Esophagus muscularis mucosa (tissue), 4 donors: ENCODE measurements around the gene COMMD4. TPM values are rescaled to one million over a fixed set of nuclear protein-coding genes. Genes with fewer than 3 reads are reported as not detected.
"Not testable (repeated sequence)": the region's sequence is repeated elsewhere in the genome, so short reads cannot be mapped to it uniquely, and the experiment has no call there.

Experiments used
- DNase-seq: peaks from one replicate; pipeline ENCODE4 v3.0.0-alpha.2; 2017; ENCODE audit errors: extremely low spot score
- H3K27ac ChIP-seq, 4 donors: fragments of 200-600 bp; sonication (generic); replicated peaks in 1 of 4; 1 replicate in 3 of 4; 2 replicates in 1 of 4; pipeline ENCODE4 v1.5.1; 2016 to 2019; ENCODE audit warnings: mild to moderate bottlenecking in 1 of 4
- H3K27me3 ChIP-seq, 4 donors: fragments of 200-600 bp; sonication (generic); one replicate each; pipeline versions ENCODE4 v1.5.1 to v1.6.0; 2016 to 2019
- H3K36me3 ChIP-seq, 4 donors: fragments of 200-600 bp; sonication (generic); one replicate each; pipeline ENCODE4 v1.5.1; 2016 to 2019
- H3K4me1 ChIP-seq, 4 donors: fragments of 200-600 bp; sonication (generic); one replicate each; pipeline ENCODE4 v1.5.1; 2016 to 2019
- H3K4me3 ChIP-seq, 4 donors: fragments of 200-600 bp; sonication (generic); 1 replicate in 2 of 4; 2 replicates in 2 of 4; pipeline ENCODE4 v1.5.1; 2016 to 2019; ENCODE audit warnings: mild to moderate bottlenecking in 4 of 4, moderate library complexity in 1 of 4
- H3K9me3 ChIP-seq, 4 donors: fragments of 200-600 bp; sonication (generic); 1 replicate in 3 of 4; 2 replicates in 1 of 4; pipeline ENCODE4 v1.5.1; 2016 to 2019
- EP300 ChIP-seq: sonication (generic); formaldehyde crosslinking; IDR thresholded peaks from one replicate; pipeline ENCODE4 v1.6.1; 2017; ENCODE audit warnings: antibody characterized with exemption
- POLR2A ChIP-seq: fragments of 450-650 bp; IDR thresholded peaks from one replicate; pipeline ENCODE4 v1.6.1; 2017; ENCODE audit warnings: antibody characterized with exemption, moderate library complexity, mild to moderate bottlenecking, low read depth
- POLR2AphosphoS5 ChIP-seq, 2 donors: sonication (generic); formaldehyde crosslinking; IDR thresholded peaks; one replicate each; pipeline ENCODE4 v1.6.1; 2017; ENCODE audit warnings: antibody characterized with exemption in 2 of 2
- WGBS: methylation state at CpG from one replicate; pipeline ENCODE4 v1.1.5; 2018; 5-methylcytosine and 5-hydroxymethylcytosine counted together
- intact Hi-C: fragments of 100-400 bp; cut with DNase I; formaldehyde crosslinking; loops from one replicate; pipeline ENCODE4 v1.15.1; 2023
- total RNA-seq, 4 donors: library from RNA; depleted of rRNA; stranded (reverse); fragments of >200 nt; gene quantifications; one replicate each; pipeline versions ENCODE4 v1.1.0 to v1.2.1, GENCODE V29; 2016
- TF ChIP-seq, protein P1 (sequence below), 3 experiments: fragments of 200-600 bp in 2 of 3; fragments of 450-650 bp in 1 of 3; sonication (generic) in 2 of 3; IDR thresholded peaks; one replicate each; pipeline ENCODE4 v1.5.1; 2017 to 2019; ENCODE audit warnings: antibody characterized with exemption in 3 of 3, mild to moderate bottlenecking in 2 of 3, moderate library complexity in 1 of 3

The COMMD4 gene
- total RNA-seq, 4 donors from 2014 or later, result 32.0 to 73.0 (median 50.6) TPM

DNA sequence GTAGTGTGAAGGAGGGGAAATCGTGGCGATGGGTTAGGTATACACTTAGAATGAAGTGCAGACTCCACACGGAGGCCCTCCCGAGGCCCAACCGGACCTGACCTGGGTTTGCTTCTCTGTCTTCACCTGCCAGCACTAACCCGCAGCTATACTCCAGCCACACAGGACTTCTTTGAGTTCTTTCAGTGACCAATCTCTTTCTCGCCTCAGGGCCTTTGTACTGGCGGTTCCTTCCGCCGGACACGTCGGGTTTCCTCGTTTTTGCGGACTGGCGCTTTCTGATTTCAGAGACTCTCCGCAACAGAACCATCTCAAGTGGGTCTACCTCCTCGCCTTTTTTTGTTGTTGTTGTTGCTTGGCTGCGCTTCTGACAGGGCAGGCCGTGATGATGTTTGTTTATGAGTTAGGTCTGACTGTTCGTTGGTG lies 10.9 kb downstream of the COMMD4 start, which contains the start of gene NEIL1:
Gene NEIL1 (plus strand): TSS at position 244 of the 426 bp plus-strand sequence. CDS start 1,867 bp downstream, outside the sequence.
- no peak for TF ChIP-seq POLR2A
- TF ChIP-seq POLR2AphosphoS5 (IDR thresholded peaks at IDR 0.05), result no peak
- TF ChIP-seq EP300, result no peak
- TF ChIP-seq, protein P1, sequence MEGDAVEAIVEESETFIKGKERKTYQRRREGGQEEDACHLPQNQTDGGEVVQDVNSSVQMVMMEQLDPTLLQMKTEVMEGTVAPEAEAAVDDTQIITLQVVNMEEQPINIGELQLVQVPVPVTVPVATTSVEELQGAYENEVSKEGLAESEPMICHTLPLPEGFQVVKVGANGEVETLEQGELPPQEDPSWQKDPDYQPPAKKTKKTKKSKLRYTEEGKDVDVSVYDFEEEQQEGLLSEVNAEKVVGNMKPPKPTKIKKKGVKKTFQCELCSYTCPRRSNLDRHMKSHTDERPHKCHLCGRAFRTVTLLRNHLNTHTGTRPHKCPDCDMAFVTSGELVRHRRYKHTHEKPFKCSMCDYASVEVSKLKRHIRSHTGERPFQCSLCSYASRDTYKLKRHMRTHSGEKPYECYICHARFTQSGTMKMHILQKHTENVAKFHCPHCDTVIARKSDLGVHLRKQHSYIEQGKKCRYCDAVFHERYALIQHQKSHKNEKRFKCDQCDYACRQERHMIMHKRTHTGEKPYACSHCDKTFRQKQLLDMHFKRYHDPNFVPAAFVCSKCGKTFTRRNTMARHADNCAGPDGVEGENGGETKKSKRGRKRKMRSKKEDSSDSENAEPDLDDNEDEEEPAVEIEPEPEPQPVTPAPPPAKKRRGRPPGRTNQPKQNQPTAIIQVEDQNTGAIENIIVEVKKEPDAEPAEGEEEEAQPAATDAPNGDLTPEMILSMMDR (IDR thresholded peaks at IDR 0.05), result no peak
- Histone ChIP-seq H3K9me3 (no peaks in the 10 kb centered on the region), H3K27me3 (no peaks in the 10 kb centered on the region), H3K4me1 (peaks cover 11 to 35% (median 31%) of the 10 kb centered on the region in 4 donors), H3K27ac (peak within 1 kb of the TSS; percentile 67 to 80 (median 76)), H3K4me3 (peak within 1 kb of the TSS; percentile 88 to 97 (median 92)), H3K36me3 (no peaks in the 10 kb centered on the region)
- DNase-seq, result no peak
- intact Hi-C loops, result no loop called here
- 47% methylated on average over 20 of the region's 20 CpGs for WGBS

DNA sequence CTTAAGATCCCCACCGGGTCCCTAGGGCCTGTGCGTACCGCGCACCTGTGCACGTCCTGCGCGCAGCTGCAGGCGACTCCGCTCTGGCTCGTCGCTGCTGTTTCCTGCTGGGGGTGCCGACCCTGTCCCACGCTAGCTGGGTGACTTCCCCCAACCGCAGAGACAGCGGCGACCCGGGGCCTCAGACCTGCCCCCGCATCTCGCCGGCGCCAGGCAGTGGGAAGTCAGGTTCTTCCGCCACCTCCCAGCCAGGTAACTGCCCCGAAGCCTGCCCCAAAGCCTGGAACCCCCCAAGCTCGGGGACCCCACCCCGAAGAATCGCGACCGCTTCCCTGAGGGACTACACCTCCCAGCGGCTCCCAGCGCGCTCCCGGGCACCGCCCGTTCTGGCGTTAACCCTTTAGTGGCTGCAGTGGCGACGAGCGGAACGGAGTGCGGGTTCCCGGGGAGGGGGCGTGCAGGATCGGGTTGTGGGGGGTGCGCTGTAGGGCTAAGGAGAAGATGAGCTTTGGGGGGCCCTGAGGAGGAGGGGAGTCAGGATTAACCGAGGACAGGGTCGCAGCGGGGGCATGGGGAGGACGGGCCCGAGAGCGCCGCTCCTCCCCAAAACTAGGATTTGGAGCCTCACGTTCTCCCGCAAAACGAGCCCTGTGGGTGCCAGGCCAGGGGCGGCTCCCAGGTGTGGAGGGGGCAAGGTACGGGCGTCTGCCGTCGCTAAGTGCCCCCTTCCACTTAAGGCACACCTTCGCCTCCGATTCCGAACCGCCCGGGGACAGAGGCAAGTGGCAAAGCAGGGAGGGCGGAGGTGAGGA lies 11.6 kb downstream of the COMMD4 start:
- TF ChIP-seq POLR2AphosphoS5 (IDR thresholded peaks at IDR 0.05), result peak in 1 of 2 donors; percentile 43
- TF ChIP-seq EP300, result no peak
- TF ChIP-seq POLR2A, result no peak
- Histone ChIP-seq H3K36me3 (no peaks in the 10 kb centered on the region), H3K27me3 (no peaks in the 10 kb centered on the region), H3K4me3 (peak overlapping the region; percentile 88 to 97 (median 92)), H3K4me1 (peaks cover 11 to 35% (median 31%) of the 10 kb centered on the region in 4 donors), H3K27ac (peak overlapping the region; percentile 67 to 80 (median 76)), H3K9me3 (no peaks in the 10 kb centered on the region)
- intact Hi-C loops, result no loop called here
- DNase-seq, result no peak
- 0% methylated on average over 9 of the region's 65 CpGs for WGBS

DNA sequence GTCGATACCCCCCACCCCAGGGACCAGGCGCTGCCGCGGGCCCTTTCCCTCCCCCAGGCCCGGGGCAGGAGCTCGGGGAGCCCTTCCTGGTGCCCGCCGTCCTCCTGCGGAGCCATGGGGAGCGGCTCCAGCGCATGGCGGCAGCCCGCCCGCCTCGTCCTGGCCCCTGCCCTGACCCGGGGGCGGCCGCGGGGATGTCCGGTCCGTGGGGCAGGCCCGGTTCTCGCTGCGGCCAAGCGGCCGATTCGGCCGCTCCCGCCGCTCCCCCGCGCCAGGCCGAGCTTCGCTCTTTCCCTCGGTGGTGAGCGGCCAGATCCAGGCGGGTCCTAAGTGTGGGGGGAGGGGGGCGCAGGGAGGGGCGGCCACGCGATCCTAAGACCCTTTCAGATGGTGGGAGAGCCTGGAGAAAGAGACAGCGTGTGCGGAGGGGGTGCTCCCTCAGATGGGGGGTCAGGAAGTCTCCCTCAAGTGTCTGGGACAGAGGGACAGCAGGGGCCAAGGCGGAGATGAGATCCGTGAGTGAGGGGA lies 12.2 kb downstream of the COMMD4 start:
- Histone ChIP-seq H3K4me1 (peaks cover 11 to 35% (median 31%) of the 10 kb centered on the region in 4 donors), H3K27me3 (no peaks in the 10 kb centered on the region), H3K27ac (peak overlapping the region; percentile 67 to 80 (median 76)), H3K9me3 (no peaks in the 10 kb centered on the region), H3K36me3 (no peaks in the 10 kb centered on the region), H3K4me3 (peak overlapping the region; percentile 88 to 97 (median 92))
- no peak for DNase-seq
- no peak for TF ChIP-seq POLR2AphosphoS5 (IDR thresholded peaks at IDR 0.05)
- no peak for TF ChIP-seq POLR2A
- no peak for TF ChIP-seq EP300
- intact Hi-C loops, result no loop called here
- WGBS, result 2% methylated on average over 8 of the region's 45 CpGs

DNA sequence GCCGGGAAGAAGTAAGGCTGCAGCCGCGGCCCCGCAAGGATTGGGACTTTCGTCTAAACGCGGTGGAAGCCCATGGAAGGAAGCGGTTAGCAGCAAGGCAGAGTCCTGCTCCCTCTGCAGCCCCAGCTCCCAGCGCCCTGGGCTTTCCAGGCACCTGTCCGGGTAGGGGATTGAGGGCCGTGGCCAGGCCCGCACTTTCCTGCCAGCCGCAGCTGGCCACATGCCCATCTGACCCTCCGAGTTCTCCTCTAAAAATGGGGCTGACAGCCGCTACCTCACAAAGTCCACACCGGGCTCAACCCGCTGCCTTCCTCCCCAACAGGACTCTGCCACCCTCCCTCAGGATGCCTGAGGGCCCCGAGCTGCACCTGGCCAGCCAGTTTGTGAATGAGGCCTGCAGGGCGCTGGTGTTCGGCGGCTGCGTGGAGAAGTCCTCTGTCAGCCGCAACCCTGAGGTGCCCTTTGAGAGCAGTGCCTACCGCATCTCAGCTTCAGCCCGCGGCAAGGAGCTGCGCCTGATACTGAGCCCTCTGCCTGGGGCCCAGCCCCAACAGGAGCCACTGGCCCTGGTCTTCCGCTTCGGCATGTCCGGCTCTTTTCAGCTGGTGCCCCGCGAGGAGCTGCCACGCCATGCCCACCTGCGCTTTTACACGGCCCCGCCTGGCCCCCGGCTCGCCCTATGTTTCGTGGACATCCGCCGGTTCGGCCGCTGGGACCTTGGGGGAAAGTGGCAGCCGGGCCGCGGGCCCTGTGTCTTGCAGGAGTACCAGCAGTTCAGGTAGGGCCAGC lies 12.9 kb downstream of the COMMD4 start:
- TF ChIP-seq, protein P1 (IDR thresholded peaks at IDR 0.05), result no peak
- peak in 1 of 2 donors; percentile 9 for TF ChIP-seq POLR2AphosphoS5 (IDR thresholded peaks at IDR 0.05)
- DNase-seq, result no peak
- WGBS, result 16% methylated on average over 16 of the region's 46 CpGs
- Histone ChIP-seq H3K27ac (peak overlapping the region in 3 of 4 donors; percentile 67 to 78 (median 74)), H3K9me3 (no peaks in the 10 kb centered on the region), H3K27me3 (no peaks in the 10 kb centered on the region), H3K4me3 (peak overlapping the region; percentile 88 to 97 (median 92)), H3K36me3 (peaks cover 0 to under 1% (median 0%) of the 10 kb centered on the region in 4 donors), H3K4me1 (peaks cover 11 to 35% (median 30%) of the 10 kb centered on the region in 4 donors)
- intact Hi-C loops, result no loop called here

DNA sequence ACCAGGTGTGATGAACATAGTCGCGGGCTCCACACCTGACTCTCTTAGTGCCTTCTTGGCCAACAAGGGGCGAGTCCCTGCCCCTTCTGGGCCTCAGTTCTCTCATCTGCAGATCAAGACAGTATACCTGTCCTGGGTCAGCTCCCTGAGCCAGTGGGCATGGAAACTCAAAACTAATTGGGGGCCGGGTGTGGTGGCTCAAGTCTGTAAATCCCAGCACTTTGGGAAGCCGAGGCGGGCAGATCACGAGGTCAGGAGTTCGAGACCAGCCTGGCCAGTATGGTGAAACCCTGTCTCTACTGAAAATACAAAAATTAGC lies 13.4 kb downstream of the COMMD4 start:
- WGBS, result 87% methylated on average over 5 of the region's 8 CpGs
- DNase-seq, H3K9me3 ChIP-seq, intact Hi-C loops, H3K36me3 ChIP-seq, H3K27me3 ChIP-seq, H3K27ac ChIP-seq: not testable (repeated sequence)
- peaks cover 11 to 32% (median 28%) of the 10 kb centered on the region in 4 donors for H3K4me1 ChIP-seq
- H3K4me3 ChIP-seq, result peak overlapping the region in 1 of 4 donors; percentile 97
